Midbrain (tissue), 1 donor: ENCODE results near the gene XPNPEP3.
"Not testable (repeated sequence)": the region's sequence is repeated elsewhere in the genome, so short reads cannot be mapped to it uniquely, and the experiment has no call there.

Experiments
- DNase-seq: peaks from one replicate; lab custom pipeline; 2025; lab: John Stamatoyannopoulos, UW

Gene XPNPEP3

GRCh38 chr22:40857309-40857855 lies 434 bp downstream of the XPNPEP3 start:
- DNase-seq = no peak

DNA sequence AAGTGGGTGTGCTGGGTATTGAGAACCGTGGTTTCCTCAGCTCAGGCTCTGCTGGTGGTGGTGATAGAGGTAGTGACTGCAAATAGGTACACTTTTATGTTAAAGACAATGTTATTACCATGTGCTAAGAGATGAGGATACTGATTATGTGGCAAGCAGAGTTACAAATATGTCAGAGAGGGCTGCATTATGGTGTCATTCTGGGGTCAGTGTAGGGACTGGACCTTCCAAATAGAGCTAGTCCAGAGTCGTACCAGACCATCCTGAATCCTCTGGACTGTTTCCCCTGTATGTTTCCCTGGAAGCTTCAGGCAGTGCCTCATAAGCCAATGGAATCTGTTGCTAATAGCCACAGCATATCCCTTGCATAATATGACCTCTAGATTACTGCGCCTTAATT lies 5.1 kb downstream of the XPNPEP3 start, which contains the start of gene DNAJB7:
DNAJB7 (minus strand) TSS at position 101 of the 400 bp plus-strand sequence. CDS start 119 bp downstream, outside the sequence.
- no peak for DNase-seq

- DNase-seq = no peak
Observed at GRCh38 chr22:40862537-40862936, 5.6 kb downstream of the XPNPEP3 start.

GRCh38 chr22:40867109-40867508 lies 10.2 kb downstream of the XPNPEP3 start:
- DNase-seq = no peak

DNA sequence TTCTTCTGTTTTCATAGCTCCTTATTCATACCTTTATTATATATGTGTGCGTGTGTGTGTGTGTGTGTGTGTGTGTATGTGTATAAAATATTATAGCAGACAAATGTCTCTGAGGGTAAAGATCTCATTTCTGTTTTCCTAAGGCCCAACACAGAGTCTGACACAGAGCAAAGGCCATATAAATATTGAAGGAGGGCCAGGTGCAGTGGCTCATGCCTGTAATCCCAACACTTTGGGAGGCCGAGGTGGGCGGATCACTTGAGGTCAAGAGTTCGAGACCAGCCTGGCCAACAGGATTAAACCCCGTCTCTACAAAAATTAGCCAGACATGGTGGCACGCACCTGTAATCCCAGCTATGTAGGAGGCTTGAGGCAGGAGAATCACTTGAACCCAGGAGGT lies 11.4 kb downstream of the XPNPEP3 start:
- not testable (repeated sequence) for DNase-seq

DNA sequence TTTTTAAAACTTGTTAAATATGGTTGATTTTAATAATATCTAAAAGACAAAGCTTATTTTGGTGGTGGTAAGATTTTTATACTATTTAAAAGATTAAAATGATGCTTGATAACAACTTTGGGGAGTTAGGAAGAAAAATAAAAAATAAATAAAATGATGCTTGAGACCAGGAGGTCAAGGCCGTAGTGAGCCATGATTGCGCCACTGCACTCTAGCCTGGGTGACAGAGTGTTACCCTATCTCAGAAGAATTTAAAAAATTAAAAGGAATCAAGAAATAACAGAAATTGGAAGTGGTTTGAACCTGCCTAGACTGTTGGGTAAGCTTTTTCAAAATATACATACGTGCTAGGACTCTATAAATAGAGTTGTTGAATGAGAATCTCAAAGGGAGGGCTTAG lies 17.1 kb downstream of the XPNPEP3 start:
- DNase-seq = no peak

GRCh38 chr22:40875111-40875510 lies 18.2 kb downstream of the XPNPEP3 start:
- DNase-seq = no peak

GRCh38 chr22:40876907-40877306 lies 20.0 kb downstream of the XPNPEP3 start:
- DNase-seq = no peak

DNA sequence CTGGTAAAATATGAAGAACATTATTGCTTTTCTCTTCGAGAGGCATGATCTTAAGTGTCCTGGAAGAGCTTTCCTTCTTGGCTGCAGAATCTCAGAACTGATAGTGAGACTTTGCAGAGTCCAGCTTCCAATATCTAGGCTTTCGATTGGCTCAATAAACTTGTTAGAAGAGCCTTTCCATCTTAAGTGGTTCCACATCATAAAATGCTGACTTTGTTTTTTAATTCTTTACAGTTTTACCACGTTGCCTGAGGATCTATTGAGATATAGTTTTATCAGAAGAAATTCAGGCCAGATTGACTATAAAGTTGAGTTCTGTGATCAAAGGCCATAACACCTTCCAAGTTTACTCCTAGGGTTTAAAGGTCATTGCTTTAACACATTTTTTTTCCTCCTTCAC lies 20.5 kb downstream of the XPNPEP3 start:
- no peak for DNase-seq

DNA sequence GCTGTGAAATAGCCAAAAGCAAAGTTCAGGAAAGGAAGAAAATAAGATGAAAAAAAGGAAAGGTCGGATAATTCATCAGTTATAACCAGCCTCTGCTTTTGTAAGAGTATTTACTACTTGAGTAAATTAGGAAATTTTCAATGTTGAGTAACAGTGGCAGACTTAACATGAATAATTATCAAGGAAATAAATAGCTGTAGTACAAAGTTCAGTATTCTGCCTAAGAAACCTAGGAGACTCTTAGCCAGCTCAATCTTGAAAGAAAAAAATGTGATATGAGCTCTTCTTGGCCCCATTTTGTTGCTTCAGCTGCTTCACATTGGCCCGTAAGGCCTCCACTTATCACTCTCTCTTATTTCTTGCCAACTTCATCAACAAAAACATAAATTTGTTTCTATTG lies 22.0 kb downstream of the XPNPEP3 start:
- DNase-seq = no peak

DNA sequence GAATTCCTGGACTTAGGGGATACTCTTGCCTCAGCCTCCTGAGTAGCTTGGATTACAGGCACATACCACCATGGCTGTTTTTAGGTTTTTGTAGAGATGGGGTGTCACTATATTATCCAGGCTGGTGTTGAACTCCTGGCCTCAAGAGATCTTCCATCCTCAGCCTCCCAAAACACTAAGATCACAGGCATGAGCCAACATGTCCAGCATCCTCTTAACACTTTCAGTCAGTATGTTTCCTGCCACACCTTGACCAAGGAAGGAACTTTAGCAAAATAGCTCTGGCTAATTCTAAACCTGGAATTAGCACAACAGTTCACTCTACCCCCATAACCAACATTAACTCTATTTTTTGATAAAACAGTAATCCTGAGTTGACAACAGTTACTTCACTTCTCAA lies 32.2 kb downstream of the XPNPEP3 start:
- DNase-seq = no peak

- no peak for DNase-seq
Observed at GRCh38 chr22:40890881-40891280, 33.9 kb downstream of the XPNPEP3 start.

DNA sequence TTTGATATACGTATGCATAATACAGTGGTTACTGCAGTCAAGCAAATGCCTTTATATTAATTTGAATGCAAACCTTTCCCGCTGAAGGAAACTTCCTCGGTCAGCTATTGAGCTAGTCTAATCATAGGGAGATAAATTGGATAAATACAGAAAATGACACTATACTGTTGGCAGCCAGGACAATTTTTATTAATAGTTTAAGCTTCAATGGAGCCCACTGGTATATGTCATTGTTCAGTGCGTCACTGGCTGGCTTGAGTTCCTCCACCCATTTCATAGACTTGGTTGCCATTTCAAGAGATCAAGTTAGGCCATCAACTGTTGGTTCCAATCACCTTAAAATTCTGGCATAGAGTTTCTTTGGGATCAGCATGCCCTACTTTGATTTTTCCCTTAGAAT lies 37.5 kb downstream of the XPNPEP3 start:
- no peak for DNase-seq

DNA sequence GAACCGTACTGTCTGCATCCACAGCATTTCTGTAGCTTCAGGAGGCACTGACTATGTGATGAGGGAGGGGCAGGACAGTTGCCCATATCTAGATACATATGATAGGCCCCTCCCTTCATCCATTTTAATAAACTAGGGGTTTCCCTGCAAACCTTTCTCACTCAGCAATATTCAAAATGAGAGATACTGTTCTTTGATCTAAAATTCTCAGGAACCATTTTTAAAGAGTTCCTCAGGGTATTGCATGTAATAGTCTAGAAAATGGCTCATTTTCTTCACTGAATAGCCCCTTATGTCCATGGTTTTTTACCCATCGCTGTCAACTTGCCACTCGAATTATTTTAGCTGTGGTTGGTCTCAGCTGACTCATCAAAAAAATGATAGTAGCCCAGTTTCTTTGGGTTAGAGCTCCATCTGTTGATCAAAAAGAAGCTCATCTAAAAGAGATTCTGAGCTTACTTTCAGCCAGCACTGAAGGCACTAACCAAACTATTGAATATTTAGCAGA lies 42.0 kb downstream of the XPNPEP3 start:
- DNase-seq = peak; percentile 65

GRCh38 chr22:40904101-40904500 lies 47.2 kb downstream of the XPNPEP3 start:
- no peak for DNase-seq

- DNase-seq = no peak
Observed at GRCh38 chr22:40908895-40909294, 51.9 kb downstream of the XPNPEP3 start.

GRCh38 chr22:40911772-40912171 lies 54.8 kb downstream of the XPNPEP3 start:
- no peak for DNase-seq

- DNase-seq = not testable (repeated sequence)
Observed at GRCh38 chr22:40912987-40913386, 56.0 kb downstream of the XPNPEP3 start.

- no peak for DNase-seq
Observed at GRCh38 chr22:40919446-40919845, 62.5 kb downstream of the XPNPEP3 start.

GRCh38 chr22:40920526-40920925 lies 63.6 kb downstream of the XPNPEP3 start:
- no peak for DNase-seq

- peak; percentile 71 for DNase-seq
Observed at GRCh38 chr22:40922484-40923303, 65.7 kb downstream of the XPNPEP3 start.

DNA sequence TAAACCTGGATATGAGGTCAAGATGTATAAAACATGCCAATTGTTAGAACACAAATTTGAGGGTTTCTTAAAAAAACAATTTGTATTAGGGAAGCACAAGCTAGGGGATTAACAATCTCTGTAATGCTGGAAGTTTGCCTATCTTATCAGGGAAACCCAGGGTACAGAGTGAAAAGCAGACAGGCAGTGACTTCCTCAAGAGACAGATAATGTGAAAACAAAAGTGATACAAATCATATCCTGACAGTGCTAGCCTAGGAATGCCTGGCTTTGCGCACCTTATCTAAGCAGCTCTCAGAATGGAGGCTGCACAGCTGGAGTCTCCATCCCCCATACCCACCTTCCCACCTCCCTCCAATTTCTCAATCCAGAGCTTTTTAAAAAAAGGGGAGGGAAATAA lies 71.7 kb downstream of the XPNPEP3 start:
- no peak for DNase-seq

DNA sequence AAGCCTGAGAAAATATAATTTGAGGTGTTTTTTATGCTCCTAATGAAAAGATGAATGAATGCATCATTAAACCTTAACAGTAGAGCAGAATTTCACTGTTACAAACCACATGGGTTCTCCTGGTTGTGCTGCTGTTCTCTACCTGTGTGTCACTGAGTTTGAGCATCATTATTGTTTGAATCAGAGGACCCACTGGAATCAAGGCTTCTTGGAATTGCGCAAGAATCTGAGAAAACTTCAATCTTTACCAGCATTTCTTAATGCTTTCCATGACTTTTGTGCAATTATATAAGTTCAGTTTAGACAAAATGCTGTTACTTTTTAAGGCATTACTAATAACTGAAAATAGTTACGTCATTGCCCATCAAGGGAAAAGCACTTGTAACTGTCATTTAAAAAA lies 75.4 kb downstream of the XPNPEP3 start:
- no peak for DNase-seq
